ENCODE results near the gene URAD.

Gene URAD

DNA sequence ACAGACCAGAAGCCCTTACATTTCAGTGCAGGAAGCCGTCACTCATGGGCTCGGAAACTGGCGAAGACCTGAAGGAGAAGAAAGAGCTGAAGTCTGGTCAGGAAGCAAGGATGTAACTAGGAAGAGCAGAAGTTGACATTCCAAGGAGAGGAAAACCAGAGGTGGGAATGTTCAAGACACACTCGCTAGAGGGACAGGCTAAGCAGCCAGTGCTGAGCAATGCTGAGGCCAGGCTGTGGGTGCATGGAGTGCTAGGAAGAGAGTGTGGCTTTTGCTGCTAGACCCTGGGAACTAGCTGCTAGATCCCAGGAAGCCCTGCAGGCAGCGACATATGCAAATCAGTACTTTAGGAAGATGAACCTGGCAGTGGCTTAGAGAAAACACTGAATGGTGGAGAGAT, 12.1 kb upstream of the URAD start:
- no peak for DNase-seq (ENCODE audit: low read depth in 2 of 3, low spot score in 2 of 3)

DNA sequence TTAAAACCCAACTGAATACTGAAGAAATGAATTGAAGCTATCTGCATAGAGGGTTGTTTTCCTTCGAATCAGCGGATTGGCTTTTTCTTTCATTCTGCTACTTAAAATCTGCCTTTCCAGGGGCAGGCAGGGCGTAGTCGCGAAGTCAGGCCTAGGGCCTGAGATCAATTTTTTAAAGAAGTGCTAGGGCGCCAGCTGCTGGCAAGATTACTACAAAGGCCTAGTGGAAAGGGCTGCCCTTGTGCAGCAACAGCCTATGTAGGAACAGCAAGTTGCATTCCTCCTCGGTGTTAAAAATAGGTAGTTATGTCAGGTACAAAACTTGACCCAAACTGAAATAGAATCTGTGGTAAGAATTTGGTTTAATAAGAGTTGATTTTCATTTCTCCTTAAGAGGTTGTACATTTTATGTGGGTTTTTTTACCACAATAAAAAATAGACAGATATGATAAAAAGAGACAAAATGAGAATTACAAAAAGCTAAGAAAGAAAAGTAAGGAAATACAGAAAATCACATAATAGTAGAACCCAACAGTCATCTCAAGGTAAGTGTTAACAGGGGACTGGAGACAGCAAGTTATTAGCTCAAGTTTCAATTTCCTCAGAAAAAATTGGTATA, 9.5 kb upstream of the URAD start:
- DNase-seq (ENCODE audit: low read depth in 2 of 3, low spot score in 2 of 3) = no peak

DNA sequence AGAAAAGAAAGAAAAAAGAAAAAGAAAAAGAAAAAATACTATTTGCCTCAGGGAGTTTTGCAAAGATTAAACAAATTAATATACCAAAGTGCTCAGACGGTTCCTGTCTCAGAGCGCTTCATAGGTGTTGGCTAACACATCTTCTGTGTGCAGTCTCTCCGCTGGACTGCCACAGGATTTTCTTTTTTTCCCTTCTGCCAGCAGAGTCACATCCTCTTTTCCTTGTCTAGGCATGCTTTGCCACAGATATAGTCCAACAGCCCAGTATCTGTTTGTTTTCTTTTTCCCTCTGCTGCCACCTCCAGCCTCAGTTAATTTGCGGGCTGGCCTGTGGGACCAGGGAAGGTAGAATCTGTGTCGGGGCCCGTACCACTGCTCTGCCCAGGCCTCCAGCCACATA, 3.4 kb upstream of the URAD start:
- DNase-seq (ENCODE audit: low read depth in 2 of 3, low spot score in 2 of 3) = no peak

DNA sequence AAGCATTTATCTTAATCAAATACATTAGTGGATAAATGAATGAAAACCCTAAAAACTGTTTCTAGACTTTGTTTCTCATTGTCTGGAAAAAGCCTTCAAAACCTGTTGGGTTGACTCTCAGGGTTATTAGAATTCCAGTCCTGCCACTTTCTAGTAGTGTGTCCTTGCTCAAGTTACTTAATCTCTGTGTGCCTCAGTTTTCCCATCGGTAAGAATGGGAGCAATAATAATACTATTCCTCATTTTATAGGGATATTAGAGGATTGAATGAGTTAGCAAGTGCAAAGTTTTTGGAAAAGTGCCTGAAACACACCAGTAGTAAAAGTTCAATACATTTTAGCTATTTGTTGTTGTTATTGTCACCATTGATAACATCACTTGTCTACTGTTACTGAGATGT, 2.9 kb downstream of the URAD start:
- DNase-seq (ENCODE audit: low read depth in 2 of 3, low spot score in 2 of 3) = no peak

DNA sequence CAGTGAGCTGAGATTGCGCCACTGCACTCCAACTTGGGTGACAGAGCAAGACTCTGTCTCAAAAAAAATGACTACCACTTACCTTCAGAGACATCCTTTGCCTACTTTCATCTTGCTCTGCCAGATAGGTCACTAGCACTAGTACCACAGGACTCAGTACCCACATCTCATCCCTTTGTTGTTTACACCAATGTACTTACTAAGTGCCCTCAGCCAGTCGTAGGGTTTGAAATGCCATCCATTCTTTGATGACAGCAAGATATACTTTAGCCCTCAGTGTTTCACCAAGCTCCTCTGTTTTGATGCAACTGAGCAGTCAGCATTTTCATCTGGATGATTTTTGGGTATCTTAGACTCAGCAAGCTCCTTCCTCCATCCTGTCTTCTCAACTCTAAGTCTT, 6.1 kb downstream of the URAD start:
- no peak for DNase-seq (ENCODE audit: low read depth in 2 of 3, low spot score in 2 of 3)

DNA sequence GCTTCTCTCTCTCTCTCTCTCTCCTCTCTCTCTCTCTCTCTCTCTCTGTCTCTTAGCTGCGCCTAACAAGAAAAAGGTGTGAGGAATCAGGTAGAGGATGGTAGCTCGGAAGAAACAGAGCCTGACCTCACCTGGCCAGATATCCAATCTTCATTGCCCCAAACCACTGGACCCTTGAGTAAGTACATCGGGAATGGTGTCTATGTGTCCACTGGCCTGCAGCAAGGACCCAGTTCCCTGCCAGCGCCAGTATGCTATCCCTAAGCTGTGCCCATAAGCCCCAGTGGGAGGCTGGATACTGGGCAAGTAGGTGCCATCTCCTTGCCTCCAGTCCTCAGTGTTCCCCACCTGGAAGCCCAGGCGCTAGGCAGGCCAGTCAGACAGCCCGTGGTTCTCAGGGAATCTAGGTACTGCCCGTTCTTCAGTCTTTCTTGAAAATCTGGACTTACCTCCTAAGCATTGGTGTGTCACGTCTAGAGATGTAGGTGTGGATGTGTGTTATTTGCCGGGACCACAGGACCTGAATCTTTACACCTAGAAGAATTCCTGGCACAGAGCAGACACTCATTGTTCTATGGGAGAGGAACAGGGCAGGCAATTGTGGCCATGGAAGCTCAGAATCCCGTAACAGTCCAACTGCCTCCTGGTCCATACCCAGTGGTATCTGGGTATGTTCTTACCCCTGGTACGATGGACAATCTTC, 7.3 kb downstream of the URAD start:
- no peak for DNase-seq (ENCODE audit: low read depth in 2 of 3, low spot score in 2 of 3)

DNA sequence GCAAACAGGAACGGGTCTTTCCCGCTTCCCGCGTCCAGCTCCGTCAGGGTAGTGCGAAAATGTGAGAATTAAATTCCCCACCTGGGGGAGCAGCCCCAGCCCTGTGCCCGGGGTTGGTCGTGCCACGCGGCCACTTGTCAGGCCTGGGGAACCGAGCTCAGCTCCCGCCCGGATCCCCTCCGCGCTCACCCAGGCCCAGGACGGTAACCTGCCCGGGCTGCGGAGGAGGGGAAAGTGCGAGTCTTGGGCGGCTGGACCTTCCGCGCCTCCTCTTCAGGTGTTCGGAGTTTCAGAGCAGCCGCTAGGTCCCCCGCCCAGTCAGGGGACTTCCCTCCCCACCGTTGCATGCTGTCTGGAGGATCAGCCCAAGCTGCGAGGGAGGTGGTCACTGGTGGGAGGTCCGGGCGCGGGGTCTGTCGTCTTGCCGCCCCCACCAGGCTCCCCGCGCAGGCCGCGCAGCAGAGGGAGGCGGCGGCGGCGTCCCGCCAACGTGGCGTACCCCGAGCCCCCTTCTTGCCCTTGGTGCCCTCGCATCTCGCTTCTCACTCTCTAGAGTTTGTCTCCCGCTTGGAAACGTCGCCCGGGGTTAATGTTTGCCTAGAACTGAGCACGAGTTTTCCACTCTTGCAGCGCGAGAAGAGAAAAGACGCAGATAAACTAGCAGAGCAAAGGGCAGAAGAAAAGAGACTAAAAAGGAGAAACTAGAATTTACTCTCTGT, 8.1 kb downstream of the URAD start:
- DNase-seq (ENCODE audit: low read depth in 2 of 3, low spot score in 2 of 3) = no peak

DNA sequence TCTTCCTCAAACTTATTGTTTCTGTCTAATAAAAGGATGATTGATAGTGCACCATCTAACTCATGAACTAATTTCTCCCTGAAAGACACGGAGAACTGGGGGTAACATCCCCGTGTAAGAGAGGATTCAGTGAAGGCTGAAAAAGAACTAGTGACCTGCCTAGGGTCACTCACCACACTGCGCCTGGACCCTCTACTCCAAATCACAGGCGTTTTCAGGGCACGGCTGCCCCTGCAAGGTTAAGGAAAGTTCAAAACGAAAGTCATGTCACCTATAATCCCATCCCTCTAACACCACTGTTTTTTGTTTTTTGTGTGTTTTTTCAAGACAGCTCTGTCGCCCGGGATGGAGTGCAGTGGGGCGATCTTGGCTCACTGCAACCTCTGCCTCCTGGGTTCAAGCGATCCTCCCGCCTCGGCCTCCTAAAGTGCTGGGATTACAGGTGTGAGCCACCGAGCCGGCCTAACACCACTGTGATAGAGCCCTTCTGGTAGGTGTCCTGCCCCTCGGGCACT, 8.7 kb downstream of the URAD start:
- DNase-seq (ENCODE audit: low read depth in 2 of 3, low spot score in 2 of 3) = no peak

DNA sequence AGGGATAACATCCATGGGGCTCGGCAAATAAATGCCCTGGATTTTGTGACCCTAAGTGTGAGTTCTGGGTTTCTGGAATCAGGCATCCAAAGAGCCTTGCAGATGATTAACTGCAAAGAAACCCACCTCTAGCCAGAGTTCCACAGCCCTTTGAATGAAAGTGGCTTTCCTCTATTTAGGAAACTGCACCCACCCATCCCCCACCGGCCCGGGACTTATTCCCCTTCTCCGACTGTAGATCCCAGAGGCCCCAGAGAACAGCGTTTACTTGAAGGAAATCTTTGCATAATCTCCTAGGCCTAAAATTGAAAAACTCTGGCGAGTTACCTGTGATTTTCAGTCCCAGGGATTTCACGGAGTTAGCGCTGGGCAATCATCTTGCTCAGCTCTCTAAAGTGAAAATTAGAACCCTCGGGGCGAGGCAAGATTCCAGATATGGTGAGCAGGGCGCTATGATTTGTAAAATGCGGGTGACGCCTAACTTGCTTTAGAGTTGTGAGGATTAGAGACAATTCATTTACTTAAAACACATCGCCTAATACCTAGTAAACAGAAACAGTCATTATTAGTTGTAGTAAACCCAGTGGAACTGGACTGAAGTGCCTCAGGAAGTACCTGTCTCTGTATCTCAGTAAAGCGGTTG, 9.4 kb downstream of the URAD start:
- DNase-seq (ENCODE audit: low read depth in 2 of 3, low spot score in 2 of 3) = no peak

DNA sequence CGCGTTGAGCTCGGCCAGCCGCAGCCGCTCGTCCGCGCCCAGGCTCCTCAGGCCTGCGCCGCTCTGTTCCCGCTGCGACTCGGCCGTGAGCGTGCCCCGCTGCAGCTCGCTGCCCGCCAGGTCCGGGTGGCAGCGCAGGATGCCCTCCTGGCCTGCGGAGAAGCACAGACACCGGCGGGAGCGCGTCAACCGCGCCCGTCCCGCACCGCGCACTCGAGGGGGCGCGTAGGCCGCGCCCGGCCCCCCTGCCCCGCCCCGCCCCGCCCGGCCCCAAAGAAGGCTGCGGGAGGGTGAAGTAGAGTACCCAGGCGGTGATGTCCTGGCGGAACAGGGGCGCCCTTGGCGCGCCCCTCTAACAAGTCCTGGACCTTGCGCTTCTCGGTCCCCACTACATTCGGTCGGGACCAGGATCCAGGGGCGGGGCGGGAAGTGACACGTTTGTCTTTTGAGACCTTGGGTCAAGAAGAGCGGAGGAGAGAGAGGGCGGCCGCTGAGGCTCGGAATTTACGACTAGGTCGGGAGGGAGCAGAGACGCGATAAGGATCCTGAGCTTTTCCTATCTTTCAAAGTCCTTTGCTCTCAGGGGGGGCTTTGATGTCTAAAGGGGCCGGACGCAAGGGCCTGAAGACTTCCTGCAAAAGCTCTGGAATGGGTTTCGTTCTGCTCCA, 10.1 kb downstream of the URAD start:
- no peak for DNase-seq (ENCODE audit: low read depth in 2 of 3, low spot score in 2 of 3)

DNA sequence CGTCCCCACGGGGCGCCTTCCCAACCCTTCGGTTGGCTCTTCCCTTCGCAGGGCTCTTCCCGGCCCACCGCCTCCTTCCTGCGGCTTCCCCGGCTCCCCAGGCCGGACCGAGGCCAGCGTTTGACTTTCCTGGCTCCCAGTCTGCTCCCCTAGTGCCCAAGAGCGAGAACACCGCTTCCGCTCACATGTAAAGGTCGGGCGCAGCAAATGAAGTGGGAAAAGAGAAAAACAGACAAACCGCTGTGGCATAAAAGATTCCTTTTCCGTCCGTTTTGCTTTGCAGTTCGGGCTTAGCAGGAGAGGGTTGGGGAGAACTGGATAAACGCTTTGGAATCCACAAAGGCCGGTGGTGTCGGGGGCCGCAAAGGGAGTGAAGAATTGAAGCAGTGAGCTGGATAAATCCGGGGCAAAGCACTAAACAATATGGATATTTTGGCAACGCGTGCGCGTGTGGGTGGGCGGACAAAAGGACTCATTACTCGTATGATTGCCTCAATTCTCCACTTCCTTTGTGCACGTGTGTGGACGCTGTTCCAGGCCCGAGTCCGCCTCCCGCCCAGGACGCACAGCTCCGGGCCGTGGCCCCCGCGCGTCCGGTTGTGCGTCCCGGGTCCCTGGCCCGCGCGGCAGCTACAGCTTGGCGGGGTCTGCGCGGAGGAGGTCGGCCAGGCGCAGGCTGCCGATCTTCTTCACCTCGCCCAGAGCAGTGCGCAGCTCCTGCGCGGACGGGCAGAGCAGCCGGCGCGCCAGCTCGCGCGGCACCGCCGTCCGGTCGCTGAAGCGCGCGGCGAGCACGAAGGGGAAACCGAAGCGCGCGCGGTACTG, 10.8 kb downstream of the URAD start:
- DNase-seq (ENCODE audit: low read depth in 2 of 3, low spot score in 2 of 3) = no peak

DNA sequence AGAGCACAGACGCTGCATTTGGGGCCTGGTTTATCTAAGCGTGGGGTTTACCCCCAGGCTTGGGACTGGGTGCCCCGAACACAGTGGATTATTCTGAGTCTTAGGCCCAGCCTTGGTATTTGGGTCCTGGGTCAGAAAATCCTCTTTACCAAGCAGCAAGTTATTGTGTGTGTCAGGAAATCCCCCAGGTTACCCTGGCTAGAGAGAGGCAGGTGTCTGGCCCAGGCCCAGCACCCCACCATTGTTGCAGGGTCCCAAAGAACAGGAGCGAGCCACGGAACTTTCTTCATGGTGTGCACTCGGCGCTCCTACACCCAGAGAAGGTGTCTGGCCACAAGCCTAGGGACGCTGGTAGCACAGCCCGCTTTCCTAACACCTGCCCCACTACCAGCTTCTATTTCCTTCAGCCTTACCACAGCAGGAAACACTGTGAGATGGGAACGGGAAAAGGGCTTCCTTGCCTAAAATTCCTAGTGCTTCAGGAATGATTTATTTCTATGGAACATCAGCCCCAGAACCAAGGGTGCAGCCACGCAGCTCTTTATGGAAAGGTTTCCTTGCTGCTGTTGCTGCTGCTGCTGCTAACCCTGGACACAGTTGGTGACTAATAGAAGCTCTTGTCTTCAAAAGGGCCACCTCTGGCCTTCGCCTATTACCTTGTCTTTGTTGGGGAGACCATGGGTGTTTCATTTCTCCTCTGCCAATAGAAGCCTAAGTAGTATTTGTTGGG, 12.0 kb downstream of the URAD start:
- DNase-seq (ENCODE audit: low read depth in 2 of 3, low spot score in 2 of 3) = no peak

DNA sequence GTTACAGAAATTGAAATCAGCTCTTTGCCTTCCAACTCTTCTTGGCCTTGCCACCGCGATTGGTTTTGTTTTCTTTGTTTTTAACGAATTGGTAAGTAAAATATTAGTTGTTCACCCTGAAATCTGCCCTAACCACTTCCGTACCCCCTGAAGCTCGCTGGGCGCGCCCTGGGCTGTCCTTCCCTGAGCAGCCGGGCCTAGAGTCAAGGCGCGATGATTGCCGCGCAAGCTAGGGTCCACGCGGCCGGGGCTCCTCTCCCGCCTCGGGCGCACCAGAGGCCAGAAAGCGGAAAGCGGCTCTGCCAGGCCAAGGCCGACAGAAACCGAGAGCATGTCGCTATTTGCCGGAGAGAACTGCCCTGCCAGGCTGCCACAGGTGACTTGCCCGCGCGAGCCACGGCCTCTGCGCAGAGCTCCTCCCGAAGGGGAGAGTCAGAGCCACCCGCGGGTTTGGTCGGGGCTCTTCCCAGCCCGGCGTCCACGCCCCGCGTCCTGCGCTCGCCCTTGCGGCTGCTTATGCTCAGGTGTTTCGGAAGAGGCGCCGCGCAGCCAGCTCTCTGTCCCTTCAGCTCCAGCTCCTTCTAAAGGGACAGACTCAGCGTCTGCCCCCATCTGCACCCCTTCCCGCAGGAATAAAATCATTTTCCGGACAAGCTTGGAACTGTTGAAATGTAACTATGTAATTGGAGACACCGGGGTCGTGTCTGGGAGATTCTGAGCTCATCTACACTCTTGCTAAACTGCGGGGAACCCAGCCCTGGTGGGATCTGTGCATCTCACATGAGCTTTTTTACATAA, 12.7 kb downstream of the URAD start:
- DNase-seq (ENCODE audit: low read depth in 2 of 3, low spot score in 2 of 3) = no peak

DNA sequence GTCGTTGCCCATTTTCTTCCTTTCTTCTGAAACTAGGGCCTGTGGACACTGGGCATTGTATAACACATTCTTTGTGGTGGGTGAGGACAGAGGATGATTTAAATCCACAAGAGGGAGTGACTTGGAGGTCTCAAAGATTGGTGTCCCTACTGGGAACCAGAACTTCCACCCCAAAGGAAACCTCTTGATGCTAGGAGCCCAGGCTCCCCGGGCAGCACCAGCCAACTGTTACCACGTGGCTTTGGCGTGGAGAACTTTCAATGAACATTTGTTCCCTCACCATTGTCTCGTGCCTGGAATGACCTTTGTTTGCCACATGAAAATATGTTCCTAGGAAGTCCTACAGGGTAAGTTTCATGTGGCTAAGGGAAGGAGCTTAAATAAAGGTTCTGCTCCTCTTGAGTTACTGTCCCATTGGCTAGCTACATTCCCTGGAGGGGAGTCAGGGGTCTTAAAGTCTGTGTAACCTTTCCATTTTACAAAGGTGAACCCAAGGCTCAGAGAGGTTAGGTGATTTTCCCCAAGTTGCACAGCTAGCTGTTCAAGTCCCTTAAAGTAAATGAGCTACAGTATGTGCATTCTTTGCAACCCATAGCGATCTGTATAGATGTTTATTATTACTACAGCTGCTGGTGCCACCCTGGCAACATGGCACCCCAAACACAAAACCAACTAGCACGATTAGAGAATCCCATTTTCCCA, 14.4 kb downstream of the URAD start:
- DNase-seq (ENCODE audit: low read depth in 2 of 3, low spot score in 2 of 3) = no peak

DNA sequence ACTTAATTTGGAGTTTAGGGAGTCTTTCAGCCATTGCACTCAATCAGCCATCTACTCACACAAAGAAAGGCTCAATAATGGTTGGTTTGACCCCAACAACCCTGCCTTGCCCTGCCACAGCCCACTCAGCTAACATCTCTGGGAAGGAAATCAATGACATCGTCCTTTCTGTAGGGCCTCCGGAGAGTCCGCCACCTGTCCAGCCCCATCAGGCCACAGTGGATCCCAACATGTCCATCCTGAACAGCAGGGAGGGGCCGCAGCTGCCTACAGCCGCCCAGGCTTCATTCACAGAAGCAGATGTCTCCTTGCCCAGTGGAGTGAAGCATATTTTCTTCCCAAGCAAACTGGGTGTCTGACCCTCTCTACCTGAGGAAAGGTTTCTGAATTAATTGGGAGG, 15.2 kb downstream of the URAD start:
- no peak for DNase-seq (ENCODE audit: low read depth in 2 of 3, low spot score in 2 of 3)

DNA sequence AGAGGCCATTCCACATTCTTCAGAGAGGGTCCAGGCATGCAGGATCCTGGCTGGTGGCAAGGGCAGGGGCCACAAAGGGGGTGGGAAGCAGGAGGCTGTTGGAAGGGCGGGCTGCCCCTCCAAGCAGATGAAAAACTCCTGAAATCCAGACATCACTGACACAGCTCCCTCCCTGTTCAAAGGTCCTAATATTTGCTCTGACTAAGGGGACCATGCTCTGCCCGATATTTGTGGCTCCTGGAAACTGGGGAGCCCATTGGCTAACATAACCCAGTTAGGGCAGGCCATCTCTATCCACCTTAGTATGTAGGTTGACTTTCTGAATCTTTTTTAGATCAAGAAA, 16.0 kb downstream of the URAD start:
- DNase-seq (ENCODE audit: low read depth in 2 of 3, low spot score in 2 of 3) = no peak

DNA sequence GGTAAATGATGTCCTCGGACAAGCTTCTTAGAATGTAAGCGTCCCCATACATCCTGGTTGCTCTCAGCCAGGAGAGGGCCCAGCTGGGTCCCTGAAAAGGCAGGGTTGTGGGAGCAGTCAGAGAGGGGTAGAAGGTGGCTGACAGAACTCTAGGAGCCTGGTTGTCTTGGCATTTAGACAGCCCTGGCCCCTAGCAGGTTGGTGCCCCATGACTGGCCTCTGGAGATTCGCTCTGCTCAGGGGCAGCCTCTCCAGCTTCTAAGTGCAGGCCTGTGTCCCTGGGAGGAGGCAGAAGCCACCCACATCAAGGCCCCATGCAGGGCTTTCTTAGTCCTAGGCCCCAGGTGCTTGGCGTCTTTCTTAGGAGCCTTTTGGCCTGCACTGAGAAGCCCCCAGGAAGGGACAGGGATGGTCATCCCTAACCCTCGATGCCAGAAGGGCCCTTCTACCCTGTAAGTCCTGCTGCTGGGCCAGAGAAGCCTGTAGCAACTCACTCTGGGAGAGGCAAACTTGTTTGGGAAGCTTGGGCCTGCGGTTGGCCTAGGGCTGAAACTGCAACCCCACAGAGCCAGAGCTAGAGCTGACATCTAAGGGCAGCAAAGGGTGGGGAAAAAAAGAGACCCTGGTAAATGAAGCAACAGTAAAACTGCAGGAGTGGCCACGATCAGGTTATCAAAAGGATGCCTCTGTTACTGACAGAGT, 16.6 kb downstream of the URAD start:
- no peak for DNase-seq (ENCODE audit: low read depth in 2 of 3, low spot score in 2 of 3)

DNA sequence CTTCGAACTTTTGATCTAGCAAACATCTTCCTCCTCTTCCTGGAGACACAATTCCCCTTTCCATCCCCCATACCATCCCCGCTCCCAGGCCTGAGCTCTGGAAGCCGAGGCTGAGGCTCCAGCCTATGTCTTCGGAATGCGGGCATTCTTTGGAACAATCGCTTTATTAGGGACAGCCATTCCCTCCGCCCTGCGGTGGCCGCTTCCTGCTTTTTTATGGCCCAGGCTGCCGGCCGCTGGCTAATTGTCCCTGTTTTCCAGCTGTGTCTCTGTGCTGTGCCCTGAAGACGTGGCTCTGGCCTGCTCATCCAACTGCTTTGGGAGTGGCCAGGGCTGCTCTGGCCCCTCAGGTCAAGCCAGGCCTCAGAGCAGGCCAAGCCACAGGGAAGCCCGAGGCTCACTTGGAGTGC, 17.3 kb downstream of the URAD start:
- no peak for DNase-seq (ENCODE audit: low read depth in 2 of 3, low spot score in 2 of 3)
